Activated CD4-positive, alpha-beta T cell treated with anti-CD3 and anti-CD28 coated beads, Interleukin-2, amount 10 ng/mL, durations not matched to agents 7 days and 5 days (primary cell): Measurements from ENCODE around the gene RDM1. TPM values are rescaled to one million over a fixed set of nuclear protein-coding genes. Genes with fewer than 3 reads are reported as not detected.
A peak's percentile ranks its signal among the peaks of the same experiment; 100 is the strongest.

Experiments used
- CTCF ChIA-PET: fragments of 350-600 bp; sonication (Branson Sonifier 250); formaldehyde crosslinking; loops from one replicate; lab custom pipeline; 2021; ENCODE audit warnings: antibody characterized with exemption; lab: Charles Lee
- POLR2A ChIA-PET: fragments of 350-600 bp; sonication (Branson Sonifier 250); formaldehyde crosslinking; loops from one replicate; lab custom pipeline; 2021; ENCODE audit warnings: antibody characterized with exemption; lab: Charles Lee
- DNase-seq: peaks from one replicate; pipeline ENCODE4 v3.0.0-alpha.2; 2020
- H3K27ac Mint-ChIP-seq: one replicate; pipeline ENCODE4 v1.8.0; 2021; ENCODE audit warnings: mild to moderate bottlenecking, moderate library complexity, mixed read lengths
- H3K27me3 Mint-ChIP-seq: one replicate; pipeline ENCODE4 v1.8.0; 2021; ENCODE audit warnings: mixed read lengths
- H3K36me3 Mint-ChIP-seq: one replicate; pipeline ENCODE4 v1.8.0; 2021; ENCODE audit warnings: low read depth, mixed read lengths
- H3K4me1 Mint-ChIP-seq: one replicate; pipeline ENCODE4 v1.8.0; 2021; ENCODE audit warnings: mixed read lengths
- H3K4me3 Mint-ChIP-seq: one replicate; pipeline ENCODE4 v1.8.0; 2021; ENCODE audit warnings: mild to moderate bottlenecking, moderate library complexity, mixed read lengths
- H3K9me3 Mint-ChIP-seq: one replicate; pipeline ENCODE4 v1.8.0; 2021; ENCODE audit warnings: mixed read lengths
- total RNA-seq, 2 experiments: library from RNA; stranded (reverse); gene quantifications; one replicate each; pipeline ENCODE4 v1.2.3, GENCODE V29; 2021

The RDM1 gene
- total RNA-seq, 2 experiments from 2014 or later: 7.0 to 7.9 TPM

DNA sequence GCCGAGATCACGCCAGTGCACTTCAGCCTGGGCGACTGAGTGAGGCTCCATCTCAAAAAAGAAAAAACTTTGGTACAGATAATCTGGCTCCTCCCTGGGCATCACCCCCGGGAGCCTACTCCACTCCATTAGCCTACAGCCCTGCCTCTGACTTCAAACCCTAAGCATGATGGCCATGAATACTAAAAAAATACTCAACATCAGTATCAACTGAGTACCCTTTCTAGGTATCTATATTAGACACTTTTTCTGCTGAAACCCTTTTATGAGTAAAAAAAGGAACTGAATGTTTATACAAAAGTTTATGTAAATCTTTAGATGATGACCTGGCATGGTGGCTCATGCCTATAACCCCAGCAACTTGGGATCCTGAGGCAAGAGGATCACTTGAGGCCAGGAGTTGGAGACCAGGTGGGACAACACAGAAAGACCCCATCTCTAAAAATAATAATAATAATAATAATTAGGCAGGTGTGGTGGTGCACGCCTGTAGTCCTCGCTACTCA is 6.9 kb downstream of the RDM1 start:
- Mint-ChIP-seq H3K4me3 (no peak overlapping the region), H3K4me1 (peaks cover 49% of the 10 kb centered on the region), H3K36me3 (peaks cover 46% of the 10 kb centered on the region), H3K27ac (no peak overlapping the region), H3K27me3 (no peaks in the 10 kb centered on the region), H3K9me3 (no peaks in the 10 kb centered on the region)
- no peak for DNase-seq
- ChIA-PET CTCF (interaction anchor here (0.6 to 1.5 kb wide), 5 partner anchors 17 to 657 kb away, joined by 3 to 4 read pairs (median 3); no protein-coding TSS in a partner anchor), POLR2A (no interaction called here)

GRCh38 chr17:35920229-35920628 is 10.3 kb downstream of the RDM1 start:
- H3K4me1 Mint-ChIP-seq: peaks cover 43% of the 10 kb centered on the region
- no peak overlapping the region for H3K4me3 Mint-ChIP-seq
- no peaks in the 10 kb centered on the region for H3K9me3 Mint-ChIP-seq
- POLR2A ChIA-PET: no interaction called here
- no peak for DNase-seq
- no peaks in the 10 kb centered on the region for H3K27me3 Mint-ChIP-seq
- H3K27ac Mint-ChIP-seq: peak overlapping the region; percentile 67
- peaks cover 46% of the 10 kb centered on the region for H3K36me3 Mint-ChIP-seq
- CTCF ChIA-PET: interaction anchor here (0.6 to 5.3 kb wide), 2 partner anchors 13 to 144 kb away, joined by 3 to 25 read pairs; no protein-coding TSS in a partner anchor

DNA sequence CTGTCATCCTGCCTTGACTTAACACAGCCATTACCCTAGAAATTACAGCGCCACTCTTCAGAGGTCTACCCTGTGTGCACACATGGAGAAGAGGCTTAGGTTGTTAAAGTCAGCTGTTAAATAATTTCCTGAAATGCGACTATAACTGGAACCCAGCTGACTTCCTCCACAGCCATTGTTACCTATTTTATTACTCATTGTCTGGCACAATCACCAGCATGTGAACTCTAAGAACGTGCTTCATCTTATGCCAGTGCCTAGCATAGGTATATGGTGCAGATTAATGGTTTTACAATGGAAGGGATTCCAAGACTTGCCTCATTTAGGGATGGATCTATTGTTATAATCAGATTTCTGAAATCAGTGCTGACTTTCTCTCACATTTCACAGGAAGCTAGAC is 11.9 kb downstream of the RDM1 start:
- POLR2A ChIA-PET: no interaction called here
- H3K9me3 Mint-ChIP-seq: no peaks in the 10 kb centered on the region
- H3K4me1 Mint-ChIP-seq: peaks cover 38% of the 10 kb centered on the region
- H3K4me3 Mint-ChIP-seq: no peak overlapping the region
- H3K27me3 Mint-ChIP-seq: no peaks in the 10 kb centered on the region
- no peak for DNase-seq
- CTCF ChIA-PET: interaction anchor here (5.3 kb wide), 1 partner anchor 12 kb away, joined by 25 read pairs; no protein-coding TSS in a partner anchor
- H3K36me3 Mint-ChIP-seq: peaks cover 33% of the 10 kb centered on the region
- no peak overlapping the region for H3K27ac Mint-ChIP-seq

DNA sequence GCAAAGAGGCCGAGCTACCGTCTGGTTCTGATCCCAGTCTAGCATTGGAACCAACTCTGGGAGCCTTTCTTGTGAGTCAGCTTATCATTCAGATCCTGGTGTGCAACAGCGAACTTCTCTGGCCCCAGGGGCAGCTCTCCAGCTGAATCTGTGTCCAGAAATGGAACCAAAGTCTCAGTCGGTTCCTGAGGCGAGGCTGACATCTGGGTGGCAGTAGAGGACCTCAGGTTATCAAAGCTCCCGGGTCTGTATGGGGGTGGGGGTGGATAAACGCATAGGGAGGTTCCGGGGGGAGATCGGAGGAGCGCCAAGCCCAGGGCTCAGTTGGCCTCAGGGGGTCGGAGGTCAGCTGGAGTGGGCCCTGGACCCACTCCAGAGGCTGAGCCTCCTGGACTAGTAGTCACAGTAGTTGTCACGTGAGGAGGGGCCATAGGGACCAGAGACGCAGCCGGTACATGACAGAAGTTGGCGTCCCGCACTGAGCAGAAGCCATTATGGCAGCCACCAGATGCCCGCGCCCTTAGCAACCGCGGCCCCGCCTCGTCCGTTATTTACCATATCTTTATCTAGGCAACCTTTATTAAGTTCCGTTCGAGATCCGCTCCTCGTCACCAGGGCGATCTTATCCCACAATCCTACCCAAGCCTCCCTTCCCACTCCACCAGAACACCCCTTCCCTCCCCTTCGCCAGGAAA is 12.9 kb downstream of the RDM1 start:
- ChIA-PET POLR2A (no interaction called here), CTCF (interaction anchor here (2.2 to 5.3 kb wide), 2 partner anchors 11 to 14 kb away, joined by 6 to 25 read pairs; no protein-coding TSS in a partner anchor)
- H3K4me3 Mint-ChIP-seq: no peak overlapping the region
- H3K27ac Mint-ChIP-seq: no peak overlapping the region
- DNase-seq: no peak
- H3K9me3 Mint-ChIP-seq: no peaks in the 10 kb centered on the region
- H3K36me3 Mint-ChIP-seq: peaks cover 27% of the 10 kb centered on the region
- H3K4me1 Mint-ChIP-seq: peaks cover 37% of the 10 kb centered on the region
- H3K27me3 Mint-ChIP-seq: no peaks in the 10 kb centered on the region

DNA sequence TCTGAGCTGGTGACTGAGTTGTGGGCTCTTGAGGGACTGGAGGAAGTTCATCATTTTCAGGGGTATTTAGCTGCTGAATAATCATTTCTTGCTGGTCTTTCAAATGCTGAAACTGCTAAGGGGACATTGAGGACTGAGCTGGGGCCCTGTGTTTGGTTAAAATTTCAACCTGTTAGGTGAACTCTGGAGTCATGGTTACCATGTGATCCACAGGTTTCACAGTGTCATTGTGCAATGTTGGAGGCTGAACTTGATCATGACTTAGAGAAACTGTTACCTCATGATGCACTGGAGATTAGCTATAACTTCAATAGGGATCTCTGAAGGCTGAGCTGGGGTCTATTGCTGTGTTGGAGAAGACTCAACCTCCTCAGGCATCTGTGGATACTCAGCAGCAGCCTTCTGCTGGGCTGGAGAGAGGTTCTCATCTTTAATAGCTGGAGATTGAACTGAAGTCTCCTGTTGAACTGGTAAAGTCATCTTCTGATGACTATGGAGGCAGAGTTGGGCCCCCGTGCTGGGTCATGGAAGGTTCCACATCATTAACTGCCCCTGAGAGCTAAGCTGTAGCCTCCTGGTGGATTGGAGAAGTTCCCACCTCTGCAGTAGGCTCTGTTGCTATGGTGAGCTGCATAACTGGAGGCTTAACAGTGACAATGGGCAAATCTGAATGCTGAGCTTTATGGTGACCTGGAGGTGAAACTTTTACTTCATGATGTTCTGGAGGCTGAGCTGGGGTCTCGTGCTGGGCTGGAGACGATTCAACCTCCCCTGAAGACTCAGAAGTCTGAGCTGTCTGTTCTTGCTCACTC is 15.2 kb downstream of the RDM1 start:
- DNase-seq: no peak
- Mint-ChIP-seq H3K9me3 (no peaks in the 10 kb centered on the region), H3K27ac (no peak overlapping the region), H3K4me1 (peaks cover 22% of the 10 kb centered on the region), H3K36me3 (peaks cover 21% of the 10 kb centered on the region), H3K4me3 (no peak overlapping the region), H3K27me3 (no peaks in the 10 kb centered on the region)
- ChIA-PET POLR2A (no interaction called here), CTCF (interaction anchor here (1.4 to 5.3 kb wide), 6 partner anchors 8 to 25 kb away, joined by 3 to 25 read pairs (median 5); no protein-coding TSS in a partner anchor)

GRCh38 chr17:35914354-35914753 is 16.2 kb downstream of the RDM1 start:
- POLR2A ChIA-PET: no interaction called here
- Mint-ChIP-seq H3K4me1 (peaks cover 15% of the 10 kb centered on the region), H3K9me3 (no peaks in the 10 kb centered on the region), H3K4me3 (no peak overlapping the region), H3K36me3 (peaks cover 14% of the 10 kb centered on the region), H3K27me3 (no peaks in the 10 kb centered on the region), H3K27ac (no peak overlapping the region)
- CTCF ChIA-PET: interaction anchor here (0.6 to 4.5 kb wide), 6 partner anchors 13 to 65 kb away, joined by 3 to 17 read pairs (median 4); no protein-coding TSS in a partner anchor
- DNase-seq: no peak

GRCh38 chr17:35913609-35914008 is 17.0 kb downstream of the RDM1 start:
- Mint-ChIP-seq H3K36me3 (peaks cover 16% of the 10 kb centered on the region), H3K9me3 (peaks cover 2% of the 10 kb centered on the region), H3K27me3 (no peaks in the 10 kb centered on the region), H3K4me3 (no peak overlapping the region), H3K4me1 (peaks cover 14% of the 10 kb centered on the region), H3K27ac (no peak overlapping the region)
- ChIA-PET POLR2A (no interaction called here), CTCF (interaction anchor here (0.6 to 4.5 kb wide), 3 partner anchors 13 to 64 kb away, joined by 3 to 17 read pairs (median 4); no protein-coding TSS in a partner anchor)
- DNase-seq: no peak

DNA sequence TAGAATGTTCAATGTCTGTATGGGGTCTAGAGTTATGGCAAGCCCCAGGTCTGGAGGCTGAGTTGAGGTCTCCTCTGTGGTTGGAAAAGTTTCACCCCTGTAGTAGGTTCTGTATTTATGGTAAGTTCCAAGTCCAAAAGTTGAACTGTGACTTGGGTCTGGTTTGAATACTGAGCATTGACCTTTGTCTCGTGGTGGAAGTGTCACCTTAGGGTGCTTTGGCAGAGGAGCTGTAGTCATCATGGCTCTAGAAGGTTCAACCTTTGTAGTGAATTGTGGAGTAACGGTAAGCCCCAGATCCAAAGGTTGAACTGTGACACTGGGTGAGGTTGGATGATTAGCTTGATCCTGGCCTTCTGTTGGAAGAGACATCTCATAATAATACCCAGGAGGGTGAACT is 17.6 kb downstream of the RDM1 start:
- Mint-ChIP-seq H3K9me3 (peaks cover 2% of the 10 kb centered on the region), H3K4me1 (peaks cover 10% of the 10 kb centered on the region), H3K27me3 (no peaks in the 10 kb centered on the region), H3K27ac (no peak overlapping the region), H3K36me3 (peaks cover 17% of the 10 kb centered on the region), H3K4me3 (no peak overlapping the region)
- POLR2A ChIA-PET: no interaction called here
- no peak for DNase-seq
- CTCF ChIA-PET: interaction anchor here (1.3 to 4.5 kb wide), 3 partner anchors 9 to 42 kb away, joined by 4 to 17 read pairs (median 5); no protein-coding TSS in a partner anchor

- H3K9me3 Mint-ChIP-seq: peaks cover 2% of the 10 kb centered on the region
- H3K27me3 Mint-ChIP-seq: no peaks in the 10 kb centered on the region
- peaks cover 14% of the 10 kb centered on the region for H3K36me3 Mint-ChIP-seq
- DNase-seq: no peak
- H3K4me3 Mint-ChIP-seq: no peak overlapping the region
- ChIA-PET POLR2A (no interaction called here), CTCF (interaction anchor here (1.3 to 4.5 kb wide), 3 partner anchors 10 to 41 kb away, joined by 4 to 17 read pairs (median 5); no protein-coding TSS in a partner anchor)
- no peak overlapping the region for H3K27ac Mint-ChIP-seq
- peaks cover 10% of the 10 kb centered on the region for H3K4me1 Mint-ChIP-seq
Observed at GRCh38 chr17:35912339-35912912, 18.1 kb downstream of the RDM1 start.

DNA sequence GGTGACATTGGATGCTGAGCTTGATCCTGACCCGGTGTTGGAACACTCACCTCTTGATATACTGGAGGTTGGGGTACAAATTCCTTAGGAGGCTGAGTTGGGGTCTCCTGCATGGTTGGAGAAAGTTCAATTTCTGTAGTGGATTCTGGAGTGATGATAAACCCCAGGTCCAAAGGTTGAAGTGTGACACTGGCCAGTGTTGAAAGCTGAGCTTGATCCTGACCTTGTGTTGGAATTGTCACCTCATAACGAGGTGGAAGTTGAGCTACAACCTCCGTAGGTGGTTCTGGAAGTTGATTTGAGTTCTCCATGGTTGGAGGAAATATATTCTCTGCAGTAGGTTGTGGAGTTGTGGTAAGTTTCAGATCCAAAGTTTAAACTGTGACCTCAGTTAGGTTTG is 21.2 kb downstream of the RDM1 start:
- POLR2A ChIA-PET: no interaction called here
- H3K4me1 Mint-ChIP-seq: peaks cover 6% of the 10 kb centered on the region
- H3K27ac Mint-ChIP-seq: no peak overlapping the region

DNA sequence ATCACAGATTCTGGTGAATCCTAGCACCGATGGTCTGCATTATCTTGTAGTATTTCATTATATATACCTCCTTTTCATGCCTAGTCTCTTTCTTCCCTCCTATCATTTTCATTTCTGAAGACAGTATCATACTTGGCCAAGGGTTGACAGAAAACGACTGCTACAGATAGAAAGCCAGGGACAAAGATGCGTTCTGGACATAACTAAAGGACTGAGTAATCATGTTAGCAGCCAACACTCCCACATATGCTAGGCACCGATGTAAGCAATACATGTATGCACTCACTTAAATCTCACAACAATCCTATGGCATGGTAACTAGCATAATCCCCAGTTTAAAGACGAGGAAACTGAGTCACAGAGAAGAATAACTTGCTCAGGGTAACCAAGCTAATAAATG is 22.9 kb downstream of the RDM1 start:
- Mint-ChIP-seq H3K4me3 (no peak overlapping the region), H3K27ac (no peak overlapping the region), H3K27me3 (peaks cover 7% of the 10 kb centered on the region), H3K4me1 (peaks cover 11% of the 10 kb centered on the region), H3K9me3 (peaks cover 2% of the 10 kb centered on the region), H3K36me3 (peaks cover 10% of the 10 kb centered on the region)
- ChIA-PET CTCF (interaction anchor here (1.0 to 4.5 kb wide), 4 partner anchors 10 to 24 kb away, joined by 3 to 25 read pairs (median 4); no protein-coding TSS in a partner anchor), POLR2A (interaction anchor here (0.6 kb wide), 1 partner anchor 36 kb away, joined by 6 read pairs; no protein-coding TSS in a partner anchor)
- no peak for DNase-seq

More for the DNA sequence above, 21.2 kb downstream of the RDM1 start:
- H3K27me3 Mint-ChIP-seq: peaks cover 7% of the 10 kb centered on the region
- CTCF ChIA-PET: interaction anchor here (1.1 to 4.5 kb wide), 2 partner anchors 8 to 23 kb away, joined by 3 to 25 read pairs; no protein-coding TSS in a partner anchor
- peaks cover 10% of the 10 kb centered on the region for H3K36me3 Mint-ChIP-seq
- no peak for DNase-seq
- peaks cover 2% of the 10 kb centered on the region for H3K9me3 Mint-ChIP-seq
- no peak overlapping the region for H3K4me3 Mint-ChIP-seq
